GM18517 (cell line): Measurements from ENCODE around the gene CD7.
"Not testable (repeated sequence)": the region's sequence is repeated elsewhere in the genome, so short reads cannot be mapped to it uniquely, and the experiment has no call there.

Source experiments
- ATAC-seq: cut with Tn5 transposase; IDR thresholded peaks from one replicate; pipeline ENCODE4 v1.9.1; 2021; ENCODE audit warnings: mild to moderate bottlenecking, moderate library complexity; ENCODE audit not compliant: unreplicated experiment

The CD7 gene

GRCh38 chr17:82317394-82318168, at the start of gene CD7:
CD7 (minus strand) TSS chr17:82317608; CDS start chr17:82317495, 113 bp downstream.
- ATAC-seq: no peak

DNA sequence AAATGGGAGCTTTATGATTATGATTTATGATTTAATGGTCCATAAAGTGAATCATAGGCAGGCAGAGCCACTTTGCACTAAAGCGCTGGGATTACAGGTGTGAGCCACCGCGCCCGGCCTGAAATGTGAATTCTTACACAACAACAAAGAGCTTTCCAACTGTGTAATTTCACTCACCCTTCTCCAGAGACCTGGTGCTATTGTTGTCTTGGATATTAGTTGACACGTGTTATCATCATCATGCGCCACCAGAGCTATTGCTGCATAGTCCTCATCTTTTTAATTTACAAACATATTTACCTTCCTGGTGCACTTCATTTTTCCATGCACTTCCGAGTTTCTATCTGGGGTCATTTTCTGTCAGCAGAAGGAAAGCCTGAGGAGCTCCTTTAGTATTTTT, 49.3 kb upstream of the CD7 start:
- ATAC-seq: no peak

- no peak for ATAC-seq
These were observed 48.3 kb upstream of the CD7 start for GRCh38 chr17:82365606-82366295.

GRCh38 chr17:82361885-82362633, 44.7 kb upstream of the CD7 start:
- no peak for ATAC-seq

- not testable (repeated sequence) for ATAC-seq
These were observed 42.2 kb upstream of the CD7 start for GRCh38 chr17:82359451-82360074.

DNA sequence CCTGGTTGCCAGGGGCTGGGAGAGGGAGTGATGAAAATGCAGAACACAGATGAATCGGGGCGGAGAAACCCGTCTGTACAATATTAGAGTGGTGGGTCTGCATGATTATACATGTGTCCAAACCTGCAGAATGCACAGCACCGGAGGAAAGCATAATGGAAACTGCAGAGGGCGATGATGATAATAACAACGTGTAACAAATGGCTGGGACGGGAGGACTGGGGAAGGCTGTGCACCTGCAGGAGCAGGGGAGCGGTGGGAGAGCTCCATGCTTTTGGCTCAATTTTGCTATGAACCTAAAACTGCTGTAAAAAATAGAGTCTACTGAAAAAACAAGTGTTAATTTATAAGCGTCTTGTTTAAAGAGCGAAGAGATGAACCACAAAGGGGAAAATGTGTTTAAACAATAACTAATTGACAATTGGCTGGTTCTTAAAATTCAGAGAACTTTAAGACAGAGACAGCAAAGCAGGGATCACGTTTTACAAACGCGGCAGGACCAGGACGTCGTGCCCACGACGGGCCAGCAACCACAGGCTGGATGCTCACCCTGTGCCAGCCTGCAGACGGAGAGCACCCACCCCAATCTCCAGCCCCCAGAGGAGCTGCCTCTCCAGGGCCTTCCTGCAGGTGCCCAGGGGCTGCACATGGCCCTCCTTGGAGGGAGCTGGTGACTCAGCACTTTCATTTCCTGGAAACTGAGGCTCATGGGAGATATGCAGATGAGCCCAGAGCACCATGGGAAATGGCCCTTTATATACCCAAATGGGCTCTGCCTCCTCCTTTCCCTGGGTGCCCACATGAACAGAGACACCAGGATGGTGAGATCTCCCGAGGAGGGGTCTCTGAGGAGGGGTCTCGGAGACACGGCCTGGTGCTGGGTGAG, 41.3 kb upstream of the CD7 start, which contains the start of gene TEX19:
TSS of gene TEX19 (plus strand) at position 783 of the 886 bp plus-strand sequence. CDS start 2,904 bp downstream, outside the sequence.
- ATAC-seq: no peak

GRCh38 chr17:82357394-82357793, 40.0 kb upstream of the CD7 start:
- no peak for ATAC-seq

DNA sequence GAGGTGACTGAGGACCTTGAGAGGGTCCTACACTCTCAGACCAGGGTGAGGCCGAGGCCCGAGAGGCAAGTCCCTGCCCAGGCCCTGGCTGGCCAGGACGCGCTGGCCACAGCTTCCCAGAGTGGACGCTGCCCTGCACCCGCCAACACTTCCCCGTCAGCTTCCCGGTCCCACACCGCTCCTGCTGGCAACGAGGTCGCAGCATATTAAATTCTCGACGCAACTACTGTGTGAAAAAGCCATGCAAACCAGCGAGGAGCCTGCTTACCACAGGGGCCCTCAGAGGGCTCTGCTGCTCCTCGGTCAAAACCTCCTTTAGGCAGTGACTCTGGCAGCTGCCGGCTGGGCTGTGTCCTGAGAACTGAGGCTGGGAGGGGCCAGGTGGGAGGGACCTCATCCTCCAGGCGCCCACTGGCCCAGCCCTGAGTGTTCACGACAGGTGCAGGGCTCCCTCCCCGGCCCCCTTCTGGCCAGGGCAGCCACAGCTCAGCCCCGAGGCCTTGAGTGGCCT, 39.5 kb upstream of the CD7 start:
- ATAC-seq: no peak

DNA sequence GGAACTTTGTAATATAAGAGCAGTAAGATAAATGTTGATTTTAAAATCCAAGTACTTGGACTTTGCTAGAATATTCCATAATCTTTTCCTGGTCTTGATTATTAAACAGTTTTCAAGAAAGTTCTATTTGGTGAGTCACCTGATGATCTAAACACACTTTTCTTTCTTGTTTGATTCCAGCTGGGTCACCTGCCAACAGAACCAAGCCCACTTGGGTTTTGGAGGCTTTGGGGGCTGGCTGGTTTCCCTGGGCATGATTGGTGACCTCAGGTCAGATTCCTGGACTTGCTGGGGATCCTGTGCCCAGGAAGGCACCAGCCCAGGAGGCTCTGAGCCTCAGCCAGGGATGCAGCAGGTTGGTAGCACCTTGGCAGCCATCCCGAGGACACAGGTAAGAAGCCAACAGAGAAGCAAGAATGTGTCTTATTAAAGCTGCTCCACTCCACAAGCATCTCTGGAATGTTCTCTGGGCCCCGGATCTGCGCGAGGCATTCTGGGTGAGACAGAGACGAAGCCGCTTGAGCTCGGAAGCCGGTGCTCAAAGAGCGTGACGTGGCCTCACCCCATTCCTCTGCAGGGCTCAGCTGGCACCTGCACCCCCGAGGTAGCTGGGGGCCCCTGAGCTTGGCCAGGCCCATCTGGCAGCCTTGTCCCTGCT, 38.5 kb upstream of the CD7 start:
- no peak for ATAC-seq

DNA sequence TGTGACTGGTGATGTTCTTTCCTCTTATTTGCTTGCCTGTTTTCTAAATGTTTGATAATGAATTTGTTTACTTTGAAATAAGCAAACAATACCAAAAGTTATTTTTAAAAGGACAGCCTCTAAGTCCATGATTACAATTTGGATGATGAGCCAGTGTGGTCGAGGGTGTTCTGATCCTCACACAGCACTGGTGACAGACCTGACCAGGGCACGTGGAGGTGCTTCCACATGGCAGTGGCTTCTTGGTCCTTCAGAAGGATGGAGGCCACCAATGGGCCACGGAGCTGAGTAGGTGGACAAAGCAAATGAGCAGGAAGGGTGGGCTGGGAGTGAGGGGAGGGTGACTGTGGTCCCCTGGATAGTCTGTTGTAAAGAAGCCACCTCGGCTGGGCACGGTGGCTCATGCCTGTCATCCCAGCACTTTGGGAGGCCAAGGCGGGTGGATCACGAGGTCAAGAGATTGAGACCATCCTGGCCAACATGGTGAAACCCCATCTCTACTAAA, 37.4 kb upstream of the CD7 start:
- ATAC-seq: no peak

DNA sequence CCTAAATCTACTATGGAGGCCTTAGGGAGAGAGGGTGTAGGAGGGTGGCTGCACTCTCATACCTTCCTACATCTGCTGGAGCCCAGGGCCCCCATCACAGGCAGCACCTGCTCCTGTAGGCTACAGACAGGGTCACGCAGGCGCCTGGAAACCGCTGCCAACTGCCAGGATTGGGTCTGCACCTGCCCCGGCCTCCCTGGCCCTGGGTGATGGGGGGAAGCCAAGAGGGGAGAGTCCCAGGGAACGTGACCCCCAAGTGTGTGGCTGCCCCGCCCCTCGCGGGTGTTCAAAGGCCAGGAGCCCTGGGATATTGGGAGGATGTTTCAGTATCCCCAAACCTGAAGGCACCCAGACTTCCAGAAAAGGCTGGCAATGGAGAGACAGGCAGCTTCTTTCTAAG, 36.1 kb upstream of the CD7 start:
- ATAC-seq: no peak

DNA sequence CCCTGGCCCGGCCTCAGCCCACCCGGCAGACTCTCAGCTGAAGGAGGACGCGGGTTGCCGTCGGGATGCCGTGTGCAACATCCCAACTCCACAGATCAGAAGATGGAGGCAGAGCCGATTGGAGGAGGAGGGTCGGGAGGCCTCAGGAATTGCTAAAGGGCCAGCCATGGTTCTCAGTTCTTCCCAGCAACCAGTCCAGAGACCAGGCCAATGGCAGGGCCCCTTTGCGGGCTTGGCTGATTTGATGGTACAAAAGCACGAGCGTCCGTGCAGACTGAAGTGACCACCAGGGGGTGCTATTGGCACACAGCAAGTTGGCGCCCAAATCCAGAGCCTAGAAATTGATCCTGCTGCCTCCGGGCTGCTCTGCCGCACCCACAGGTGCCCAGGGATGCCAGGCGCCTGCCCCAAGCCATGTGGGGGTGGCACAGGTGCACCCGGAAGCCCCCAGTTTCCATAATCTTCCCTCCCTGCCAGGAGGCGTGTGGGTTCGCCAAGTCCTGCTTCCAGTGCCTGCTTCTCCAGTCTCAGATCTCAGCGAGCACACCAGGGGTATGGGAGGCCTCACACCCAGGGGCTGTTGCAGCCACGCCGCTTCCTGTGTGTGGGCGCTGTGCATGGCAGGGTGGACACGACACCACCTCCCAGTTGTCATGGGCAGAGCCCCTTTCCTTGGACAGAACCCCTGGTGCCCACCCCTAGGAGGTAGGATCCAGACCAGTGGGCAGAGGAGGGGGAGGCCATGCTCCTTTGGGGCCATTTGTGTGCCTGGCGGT, 34.5 kb upstream of the CD7 start:
- ATAC-seq: no peak

DNA sequence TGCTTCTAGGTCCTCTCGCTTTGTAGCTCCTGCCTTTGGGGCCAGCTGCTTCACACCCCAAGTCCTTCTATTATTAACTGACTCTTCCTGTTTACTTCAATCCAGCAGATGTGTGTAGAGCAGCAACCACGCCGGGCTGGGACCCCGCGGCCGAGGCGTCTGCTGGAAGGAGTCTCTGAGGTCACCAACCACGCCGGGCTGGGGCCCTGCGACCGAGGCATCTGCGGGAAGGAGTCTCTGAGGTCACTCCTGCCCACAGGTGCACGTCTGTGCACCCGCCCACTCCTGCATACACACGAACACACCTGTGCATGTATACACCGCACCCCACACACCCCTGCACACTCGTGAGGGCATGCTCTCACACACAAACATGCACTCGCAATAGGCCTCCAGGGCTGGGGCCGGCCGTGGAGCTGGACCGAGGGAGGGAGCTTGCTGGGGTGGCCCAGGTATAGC, 33.9 kb upstream of the CD7 start:
- no peak for ATAC-seq

DNA sequence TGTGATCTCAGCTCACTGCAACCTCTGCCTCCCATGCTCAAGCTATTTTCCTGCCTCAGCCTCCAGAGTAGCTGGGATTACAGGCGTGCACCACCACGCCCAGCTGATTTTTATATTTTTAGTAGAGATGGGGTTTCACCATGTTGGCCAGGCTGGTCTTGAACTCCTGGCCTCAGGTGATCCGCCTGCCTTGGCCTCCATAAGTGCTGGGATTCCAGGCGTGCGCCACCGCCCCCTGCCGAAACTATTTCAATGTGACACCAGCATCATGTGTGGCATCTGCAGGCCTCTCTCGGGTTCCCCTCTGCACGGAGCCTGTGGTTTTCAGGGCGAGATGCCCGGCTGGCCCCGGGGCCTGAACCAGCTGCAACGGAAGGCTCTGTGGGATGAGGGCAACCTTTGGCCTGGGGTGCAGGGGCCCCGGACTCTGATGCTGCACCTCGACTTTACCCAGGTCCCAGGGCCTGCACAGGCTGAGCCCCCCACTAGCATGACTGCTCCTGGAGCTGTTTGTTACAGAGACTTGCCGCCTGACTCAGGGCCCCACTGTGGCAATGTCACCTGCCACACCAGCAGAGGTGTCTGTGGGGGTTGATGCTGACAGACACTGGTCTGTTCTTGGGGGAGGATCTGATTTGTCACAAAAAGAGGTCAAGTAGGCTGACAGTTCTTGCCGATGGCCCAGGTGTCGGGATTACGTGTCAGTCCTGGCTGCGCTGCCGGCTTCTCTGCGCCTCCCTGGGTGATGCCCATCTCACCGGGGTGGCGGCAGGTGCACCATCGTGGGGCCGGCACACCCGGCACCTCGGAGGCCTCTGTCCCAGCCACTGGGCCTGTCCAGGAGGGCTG, 33.0 kb upstream of the CD7 start:
- no peak for ATAC-seq

- ATAC-seq: no peak
These were observed 31.9 kb upstream of the CD7 start for GRCh38 chr17:82349287-82349701.

DNA sequence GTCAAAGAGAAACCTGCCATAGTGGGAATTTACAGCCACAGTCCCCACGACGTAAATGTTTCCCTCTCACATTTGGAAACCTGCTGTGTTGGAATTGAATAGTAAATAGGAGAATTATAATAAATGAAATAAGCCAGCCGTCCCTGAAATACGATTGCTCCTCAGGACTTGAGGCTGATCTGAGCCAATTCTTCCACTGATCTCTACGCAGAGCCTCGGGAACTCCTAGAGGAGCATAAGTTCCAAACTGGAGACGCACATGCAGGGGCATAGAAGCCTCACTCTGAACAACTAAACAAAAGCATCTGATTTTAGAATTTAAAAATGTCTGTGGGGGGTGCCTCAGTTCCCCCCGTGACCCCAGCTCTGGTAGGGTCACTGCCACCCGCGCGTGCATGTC, 31.5 kb upstream of the CD7 start:
- no peak for ATAC-seq

DNA sequence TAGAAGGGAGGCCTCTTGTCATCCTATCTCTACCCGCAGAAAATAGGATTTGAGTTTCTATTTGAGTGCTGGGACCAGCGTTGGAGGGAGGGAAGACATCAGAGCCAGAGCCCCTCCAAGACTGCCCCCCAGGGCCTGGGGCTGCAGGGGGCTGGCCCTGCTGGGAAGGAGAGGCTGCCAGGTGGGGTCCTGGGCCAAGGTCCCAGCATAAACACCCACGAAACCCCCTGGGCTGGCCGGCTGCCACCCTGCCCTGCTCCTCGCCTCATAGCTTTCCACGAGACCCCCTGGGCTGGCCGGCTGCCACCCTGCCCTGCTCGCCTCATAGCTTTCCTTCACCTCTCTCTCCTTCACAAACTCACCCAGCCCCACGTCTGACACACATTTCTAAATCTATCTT, 31.0 kb upstream of the CD7 start:
- ATAC-seq: no peak
